ENCODE data around the gene ARHGAP42. TPM values are rescaled to one million over a fixed set of nuclear protein-coding genes. Genes with fewer than 3 reads are reported as not detected.

The ARHGAP42 gene
- total and polyA plus RNA-seq, 8 donors, result 17.1 to 45.2 (median 36.2) TPM

DNA sequence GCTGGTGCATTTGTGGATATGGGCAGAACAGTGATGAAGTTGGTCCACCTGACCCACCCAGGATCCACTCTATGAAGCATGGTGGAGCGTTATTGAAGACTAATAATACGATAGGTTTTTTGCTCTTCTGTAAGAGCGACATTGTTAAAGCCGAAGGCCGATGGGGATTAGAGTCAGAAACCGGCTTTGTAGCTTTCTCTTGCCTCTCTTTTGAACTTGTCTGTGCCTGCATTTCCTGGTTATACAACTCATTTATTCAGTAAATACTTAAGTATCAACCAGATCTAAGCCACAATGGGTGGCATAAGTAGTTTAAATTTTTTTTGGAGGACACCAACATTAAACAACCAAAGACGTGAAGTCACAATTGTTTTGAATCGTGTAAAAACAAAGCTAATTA, 93.4 kb downstream of the ARHGAP42 start:
- ATAC-seq (no peak), DNase-seq (no peak)
- H3K27ac ChIP-seq, result no peak overlapping the region
- H3K4me3 ChIP-seq, result no peak overlapping the region
- TF ChIP-seq, protein P1, sequence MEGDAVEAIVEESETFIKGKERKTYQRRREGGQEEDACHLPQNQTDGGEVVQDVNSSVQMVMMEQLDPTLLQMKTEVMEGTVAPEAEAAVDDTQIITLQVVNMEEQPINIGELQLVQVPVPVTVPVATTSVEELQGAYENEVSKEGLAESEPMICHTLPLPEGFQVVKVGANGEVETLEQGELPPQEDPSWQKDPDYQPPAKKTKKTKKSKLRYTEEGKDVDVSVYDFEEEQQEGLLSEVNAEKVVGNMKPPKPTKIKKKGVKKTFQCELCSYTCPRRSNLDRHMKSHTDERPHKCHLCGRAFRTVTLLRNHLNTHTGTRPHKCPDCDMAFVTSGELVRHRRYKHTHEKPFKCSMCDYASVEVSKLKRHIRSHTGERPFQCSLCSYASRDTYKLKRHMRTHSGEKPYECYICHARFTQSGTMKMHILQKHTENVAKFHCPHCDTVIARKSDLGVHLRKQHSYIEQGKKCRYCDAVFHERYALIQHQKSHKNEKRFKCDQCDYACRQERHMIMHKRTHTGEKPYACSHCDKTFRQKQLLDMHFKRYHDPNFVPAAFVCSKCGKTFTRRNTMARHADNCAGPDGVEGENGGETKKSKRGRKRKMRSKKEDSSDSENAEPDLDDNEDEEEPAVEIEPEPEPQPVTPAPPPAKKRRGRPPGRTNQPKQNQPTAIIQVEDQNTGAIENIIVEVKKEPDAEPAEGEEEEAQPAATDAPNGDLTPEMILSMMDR (IDR thresholded peaks at IDR 0.05), result no peak
- peaks cover 0 to 5% of the 10 kb centered on the region in 2 donors for H3K4me1 ChIP-seq
- H3K9me3 ChIP-seq, result no peaks in the 10 kb centered on the region
- H3K36me3 ChIP-seq, result no peaks in the 10 kb centered on the region
- intact Hi-C loops (cut with DNase I), result no loop called here
- H3K27me3 ChIP-seq, result no peaks in the 10 kb centered on the region

- H3K27me3 ChIP-seq, result no peaks in the 10 kb centered on the region
- DNase-seq (peak in 1 of 4 donors; percentile 44), ATAC-seq (peak; percentile 91)
- TF ChIP-seq, protein P1 (IDR thresholded peaks at IDR 0.05), result no peak
- no peaks in the 10 kb centered on the region for H3K9me3 ChIP-seq
- H3K4me3 ChIP-seq, result no peak overlapping the region
- no peak overlapping the region for H3K27ac ChIP-seq
- no peaks in the 10 kb centered on the region for H3K36me3 ChIP-seq
- intact Hi-C loops (cut with DNase I), result no loop called here
- peaks cover 0 to 12% of the 10 kb centered on the region in 2 donors for H3K4me1 ChIP-seq
Measured at GRCh38 chr11:100785148-100785983, 98.3 kb downstream of the ARHGAP42 start.

- intact Hi-C loops (cut with DNase I), result no loop called here
- DNase-seq (no peak), ATAC-seq (no peak)
- peaks cover 0 to 12% of the 10 kb centered on the region in 2 donors for H3K4me1 ChIP-seq
- TF ChIP-seq, protein P1 (IDR thresholded peaks at IDR 0.05), result no peak
- H3K27ac ChIP-seq, result no peak overlapping the region
- no peaks in the 10 kb centered on the region for H3K27me3 ChIP-seq
- no peaks in the 10 kb centered on the region for H3K9me3 ChIP-seq
- no peaks in the 10 kb centered on the region for H3K36me3 ChIP-seq
- no peak overlapping the region for H3K4me3 ChIP-seq
Measured at GRCh38 chr11:100788561-100789295, 101.6 kb downstream of the ARHGAP42 start.

- H3K36me3 ChIP-seq, result no peaks in the 10 kb centered on the region
- peaks cover 0 to 12% of the 10 kb centered on the region in 2 donors for H3K4me1 ChIP-seq
- ATAC-seq (no peak), DNase-seq (no peak)
- H3K4me3 ChIP-seq, result no peak overlapping the region
- no peaks in the 10 kb centered on the region for H3K27me3 ChIP-seq
- no peak overlapping the region for H3K27ac ChIP-seq
- H3K9me3 ChIP-seq, result no peaks in the 10 kb centered on the region
- TF ChIP-seq, protein P1 (IDR thresholded peaks at IDR 0.05), result no peak
- intact Hi-C loops (cut with DNase I), result no loop called here
Measured at GRCh38 chr11:100789500-100789899, 102.4 kb downstream of the ARHGAP42 start.

DNA sequence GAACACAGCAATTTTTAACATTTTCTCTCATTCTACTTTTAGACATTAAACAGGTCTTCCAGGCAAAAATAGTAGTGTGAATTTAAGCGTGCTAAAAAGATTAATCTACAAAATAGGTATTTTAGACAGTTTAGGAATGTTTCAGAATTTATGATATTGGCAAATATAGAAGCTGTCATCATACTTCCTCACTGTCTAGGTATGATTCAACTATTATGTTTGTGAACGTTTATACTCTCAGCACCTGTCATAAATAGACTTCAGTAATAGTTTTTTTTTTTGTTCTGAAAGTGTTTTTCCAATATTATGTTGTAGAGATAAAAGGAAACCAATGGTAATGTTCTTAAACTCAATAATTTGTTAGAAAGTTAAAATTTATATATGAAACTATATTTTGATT, 103.0 kb downstream of the ARHGAP42 start:
- no peak for ATAC-seq
- H3K27ac ChIP-seq, result no peak overlapping the region
- TF ChIP-seq, protein P1 (IDR thresholded peaks at IDR 0.05), result no peak
- H3K27me3 ChIP-seq, result no peaks in the 10 kb centered on the region
- H3K4me1 ChIP-seq, result peaks cover 0 to 11% of the 10 kb centered on the region in 2 donors
- intact Hi-C loops (cut with DNase I), result no loop called here
- no peak for DNase-seq
- no peaks in the 10 kb centered on the region for H3K9me3 ChIP-seq
- no peak overlapping the region for H3K4me3 ChIP-seq
- no peaks in the 10 kb centered on the region for H3K36me3 ChIP-seq

Measured in left lung (tissue), 10 donors.